Spleen (tissue), 11 donors: ENCODE data around the gene GMNN. TPM values are rescaled to one million over a fixed set of nuclear protein-coding genes. Genes with fewer than 3 reads are reported as not detected.

ENCODE experiments used
- DNase-seq: peaks from one replicate; pipeline ENCODE4 v3.0.0-alpha.2; 2020
- H3K27ac ChIP-seq, 8 donors: fragments of 200-600 bp; sonication (generic) in 7 of 8; 1 replicate in 4 of 8; 2 replicates in 4 of 8; pipeline versions ENCODE4 v1.5.0 to v1.8.0; 2016 to 2021; ENCODE audit warnings: inconsistent platforms in 4 of 8, mild to moderate bottlenecking in 4 of 8, moderate library complexity in 1 of 8
- H3K27me3 ChIP-seq, 7 donors: fragments of 200-600 bp; sonication (generic) in 6 of 7; replicated peaks in 1 of 7; 1 replicate in 4 of 7; 2 replicates in 3 of 7; pipeline versions ENCODE4 v1.5.0 to v1.8.0; 2016 to 2021; ENCODE audit warnings: inconsistent platforms in 3 of 7, mild to moderate bottlenecking in 1 of 7
- H3K36me3 ChIP-seq, 6 donors: fragments of 200-600 bp; sonication (generic) in 5 of 6; 1 replicate in 4 of 6; 2 replicates in 2 of 6; pipeline versions ENCODE4 v1.5.0 to v1.8.0; 2016 to 2021; ENCODE audit warnings: inconsistent platforms in 2 of 6
- H3K4me1 ChIP-seq, 6 donors: fragments of 200-600 bp; sonication (generic) in 5 of 6; 1 replicate in 3 of 6; 2 replicates in 3 of 6; pipeline versions ENCODE4 v1.5.0 to v1.8.0; 2016 to 2021; ENCODE audit warnings: inconsistent platforms in 3 of 6
- H3K4me3 ChIP-seq, 8 donors: fragments of 200-600 bp; sonication (generic) in 7 of 8; 1 replicate in 4 of 8; 2 replicates in 4 of 8; pipeline versions ENCODE4 v1.5.0 to v1.8.0; 2016 to 2021; ENCODE audit warnings: inconsistent platforms in 4 of 8, mild to moderate bottlenecking in 4 of 8, moderate library complexity in 2 of 8
- H3K9me3 ChIP-seq, 8 donors: fragments of 200-600 bp; sonication (generic) in 7 of 8; 1 replicate in 4 of 8; 2 replicates in 4 of 8; pipeline versions ENCODE4 v1.5.0 to v1.8.0; 2016 to 2021; ENCODE audit warnings: inconsistent platforms in 4 of 8
- POLR2A ChIP-seq, 3 donors: fragments of 450-650 bp; IDR thresholded peaks; one replicate each; pipeline ENCODE4 v1.5.1; 2017; ENCODE audit warnings: antibody characterized with exemption in 3 of 3, mild to moderate bottlenecking in 1 of 3
- POLR2AphosphoS5 ChIP-seq, 3 donors: sonication (generic); formaldehyde crosslinking; IDR thresholded peaks; one replicate each; pipeline ENCODE4 v1.5.1; 2017; ENCODE audit warnings: antibody characterized with exemption in 3 of 3
- WGBS, 5 donors: extraction: QIAGEN DNeasy Blood & Tissue Kit in 3 of 5; methylation state at CpG; one replicate each; pipeline versions ENCODE4 v1.1.5 to v1.1.7; 2013 to 2018; 5-methylcytosine and 5-hydroxymethylcytosine counted together
- intact Hi-C: fragments of 100-400 bp; cut with DNase I; formaldehyde crosslinking; loops from one replicate; pipeline ENCODE4 v1.15.0; 2023; ENCODE audit warnings: low total_unique reads
- polyA plus RNA-seq, 3 donors: library from polyadenylated mRNA; stranded (reverse); fragments of 200-250 nt; gene quantifications; one replicate each; pipeline ENCODE4 v1.2.1, GENCODE V29; 2013
- total RNA-seq, 7 donors: library from RNA; depleted of rRNA in 3 of 7; stranded (reverse); fragments of >200 nt in 3 of 7; fragmentation: NEBNext Ultra II Directional in 4 of 7; extraction: Animal tissue kit (Norgen Biotek cat#: 25700) in 4 of 7; gene quantifications; one replicate each; pipeline versions ENCODE4 v1.1.0 to v1.2.1, GENCODE V29; 2016 to 2021
- TF ChIP-seq, protein P1 (sequence below), 11 experiments: fragments of 200-600 bp in 7 of 11; fragments of 450-650 bp in 4 of 11; sonication (generic) in 4 of 11; IDR thresholded peaks in 8 of 11; conservative IDR thresholded peaks in 3 of 11; 1 replicate in 7 of 11; 2 replicates in 4 of 11; pipeline versions ENCODE4 v1.4.0 to v1.8.0; 2016 to 2021; ENCODE audit warnings: antibody characterized with exemption in 11 of 11, inconsistent platforms in 4 of 11, mild to moderate bottlenecking in 1 of 11
- donor health status: healthy with polysubstance abuse.
- donor health status: DM: no; HTN: no; CAD: no; lungs with moderate emphysema.
- donor health status: DM: no; HTN: no; CAD: no.
- donor health status: Bipolar disorder and iron deficiency.
- donor health status: healthy.
- donor health status: DM: no; HTN: no; CAD: no.
- donor health status: DM: yes; HTN: yes; CAD: no.

GMNN gene
- total and polyA plus RNA-seq, 10 donors, result 11.1 to 32.3 (median 16.1) TPM

DNA sequence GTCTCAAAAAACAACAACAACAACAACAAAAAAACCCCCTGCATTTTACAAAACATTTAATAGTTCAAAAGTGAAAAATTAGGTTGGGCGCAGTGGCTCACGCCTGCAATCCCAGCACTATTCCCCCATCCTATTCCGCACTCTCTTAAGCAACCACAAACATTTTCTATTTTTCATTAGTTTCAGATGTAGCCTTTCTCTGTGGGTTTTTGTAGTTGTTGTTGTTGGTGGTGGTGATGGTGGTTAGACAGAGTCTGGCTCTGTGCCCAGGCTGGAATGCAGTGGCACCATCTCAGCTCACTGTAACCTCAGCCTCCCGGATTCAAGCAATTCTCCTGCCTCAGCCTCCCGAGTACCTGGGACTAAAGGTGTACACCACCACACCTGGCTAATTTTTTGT lies 6.4 kb upstream of the GMNN start:
- Histone ChIP-seq H3K4me1 (peaks cover 0 to 8% (median 1%) of the 10 kb centered on the region in 6 donors), H3K36me3 (no peaks in the 10 kb centered on the region), H3K9me3 (no peaks in the 10 kb centered on the region), H3K4me3 (no peak overlapping the region), H3K27ac (no peak overlapping the region), H3K27me3 (no peaks in the 10 kb centered on the region)
- TF ChIP-seq POLR2AphosphoS5 (IDR thresholded peaks at IDR 0.05) (no peak), POLR2A (IDR thresholded peaks at IDR 0.05) (no peak)
- TF ChIP-seq, protein P1, sequence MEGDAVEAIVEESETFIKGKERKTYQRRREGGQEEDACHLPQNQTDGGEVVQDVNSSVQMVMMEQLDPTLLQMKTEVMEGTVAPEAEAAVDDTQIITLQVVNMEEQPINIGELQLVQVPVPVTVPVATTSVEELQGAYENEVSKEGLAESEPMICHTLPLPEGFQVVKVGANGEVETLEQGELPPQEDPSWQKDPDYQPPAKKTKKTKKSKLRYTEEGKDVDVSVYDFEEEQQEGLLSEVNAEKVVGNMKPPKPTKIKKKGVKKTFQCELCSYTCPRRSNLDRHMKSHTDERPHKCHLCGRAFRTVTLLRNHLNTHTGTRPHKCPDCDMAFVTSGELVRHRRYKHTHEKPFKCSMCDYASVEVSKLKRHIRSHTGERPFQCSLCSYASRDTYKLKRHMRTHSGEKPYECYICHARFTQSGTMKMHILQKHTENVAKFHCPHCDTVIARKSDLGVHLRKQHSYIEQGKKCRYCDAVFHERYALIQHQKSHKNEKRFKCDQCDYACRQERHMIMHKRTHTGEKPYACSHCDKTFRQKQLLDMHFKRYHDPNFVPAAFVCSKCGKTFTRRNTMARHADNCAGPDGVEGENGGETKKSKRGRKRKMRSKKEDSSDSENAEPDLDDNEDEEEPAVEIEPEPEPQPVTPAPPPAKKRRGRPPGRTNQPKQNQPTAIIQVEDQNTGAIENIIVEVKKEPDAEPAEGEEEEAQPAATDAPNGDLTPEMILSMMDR (IDR thresholded peaks at IDR 0.05 in 8 of 11, conservative IDR thresholded peaks at IDR 0.05 in 3 of 11), result no peak
- WGBS, 5 donors, result 92 to 97% (median 94%) methylated on average over 5 of the region's 5 CpGs
- intact Hi-C loops, result loop anchor here (5.0 kb wide), 1 partner anchor 186 kb away; no protein-coding TSS in a partner anchor
- no peak for DNase-seq

DNA sequence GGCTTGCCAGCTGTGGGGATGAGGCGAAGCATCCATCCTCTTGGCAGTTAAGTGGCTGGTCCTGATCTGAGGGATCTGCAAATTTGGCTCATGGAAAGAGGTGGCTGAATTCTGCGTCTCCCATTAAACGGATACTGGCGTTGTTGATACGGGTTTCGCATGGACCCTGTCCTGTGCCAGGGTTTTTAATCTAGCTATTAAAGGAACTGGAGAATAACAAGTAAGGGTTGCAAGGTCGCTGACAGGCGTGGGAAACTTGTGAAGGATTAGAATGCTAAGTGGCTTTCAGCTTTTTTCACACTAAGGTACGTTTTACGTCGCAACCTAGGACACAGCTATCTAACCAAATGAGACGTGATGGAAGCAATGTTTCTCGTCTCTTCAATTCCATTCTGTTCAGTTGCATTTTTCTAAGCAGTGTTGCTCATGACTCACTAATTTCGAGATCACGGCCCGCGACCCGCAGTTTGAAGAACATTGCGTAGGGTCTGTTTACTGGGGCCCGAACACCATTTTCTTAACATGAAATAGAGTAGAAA lies 852 bp downstream of the GMNN start:
- Histone ChIP-seq H3K27me3 (no peaks in the 10 kb centered on the region), H3K27ac (peak overlapping the region; percentile 77 to 98 (median 95)), H3K9me3 (no peaks in the 10 kb centered on the region), H3K4me3 (peak overlapping the region; percentile 85 to 100 (median 100)), H3K4me1 (peaks cover 10 to 62% (median 34%) of the 10 kb centered on the region in 6 donors), H3K36me3 (peaks cover 0 to 3% (median under 1%) of the 10 kb centered on the region in 6 donors)
- TF ChIP-seq POLR2AphosphoS5 (IDR thresholded peaks at IDR 0.05), result no peak
- TF ChIP-seq POLR2A (IDR thresholded peaks at IDR 0.05), result no peak
- intact Hi-C loops, result loop anchor here (10.0 kb wide), 1 partner anchor 51 kb away; no protein-coding TSS in a partner anchor
- 4 to 11% (median 7%) methylated on average over 19 to 20 of the region's 20 CpGs for WGBS, 5 donors
- DNase-seq, result no peak

DNA sequence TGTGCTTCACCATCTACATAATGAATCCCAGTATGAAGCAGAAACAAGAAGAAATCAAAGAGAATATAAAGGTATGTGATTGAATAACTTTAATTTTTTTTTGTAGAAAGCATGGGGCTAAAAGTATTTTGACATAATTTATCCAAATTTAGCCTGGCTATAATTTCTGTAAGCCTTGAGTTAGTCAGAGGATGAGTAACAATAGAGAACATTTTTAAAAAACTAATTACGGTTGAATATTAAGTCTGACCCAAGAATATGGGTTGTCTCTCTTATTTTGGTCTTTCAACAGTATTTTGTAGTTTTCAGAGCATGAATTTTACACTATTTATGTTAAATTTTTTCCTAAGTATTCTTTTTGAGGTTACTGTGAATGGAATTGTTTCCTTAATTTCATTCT lies 2.5 kb downstream of the GMNN start:
- Histone ChIP-seq H3K9me3 (no peaks in the 10 kb centered on the region), H3K4me3 (peak overlapping the region in 2 of 8 donors; percentile 85 to 100), H3K27ac (no peak overlapping the region), H3K27me3 (no peaks in the 10 kb centered on the region), H3K36me3 (peaks cover 0 to 19% (median 8%) of the 10 kb centered on the region in 6 donors), H3K4me1 (peaks cover 10 to 62% (median 34%) of the 10 kb centered on the region in 6 donors)
- TF ChIP-seq POLR2A (IDR thresholded peaks at IDR 0.05) (no peak), POLR2AphosphoS5 (IDR thresholded peaks at IDR 0.05) (no peak)
- TF ChIP-seq, protein P1 (IDR thresholded peaks at IDR 0.05 in 8 of 11, conservative IDR thresholded peaks at IDR 0.05 in 3 of 11), result no peak
- 68 to 85% (median 80%) methylated on average over 1 of the region's 1 CpG for WGBS, 5 donors
- intact Hi-C loops, result loop anchor here (10.0 kb wide), 1 partner anchor 52 kb away; no protein-coding TSS in a partner anchor
- no peak for DNase-seq

DNA sequence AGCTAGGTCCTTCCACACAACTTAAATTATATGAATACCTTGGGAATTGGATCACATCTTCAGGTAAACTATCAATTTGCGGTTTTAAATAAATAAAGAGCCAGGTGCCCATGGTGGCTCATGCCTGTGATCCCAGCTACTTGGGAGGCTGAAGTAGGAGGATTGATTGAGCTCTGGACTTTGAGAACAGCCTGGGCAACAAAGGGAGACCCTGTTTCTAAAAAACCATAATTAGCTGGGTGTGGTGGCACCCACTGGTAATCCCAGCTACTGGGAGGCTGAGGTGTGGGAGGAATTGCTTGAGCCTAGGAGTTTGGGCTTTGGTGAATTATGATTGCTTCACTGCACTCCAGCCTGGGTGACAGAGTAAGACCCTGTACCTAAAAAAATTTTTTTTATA lies 3.4 kb downstream of the GMNN start:
- intact Hi-C loops, result loop anchor here (10.0 kb wide), 1 partner anchor 53 kb away; no protein-coding TSS in a partner anchor
- Histone ChIP-seq H3K4me1 (peaks cover 10 to 62% (median 34%) of the 10 kb centered on the region in 6 donors), H3K27ac (no peak overlapping the region), H3K4me3 (no peak overlapping the region), H3K36me3 (peaks cover 0 to 28% (median 13%) of the 10 kb centered on the region in 6 donors), H3K27me3 (no peaks in the 10 kb centered on the region), H3K9me3 (no peaks in the 10 kb centered on the region)
- TF ChIP-seq POLR2AphosphoS5 (IDR thresholded peaks at IDR 0.05), result no peak
- TF ChIP-seq, protein P1 (IDR thresholded peaks at IDR 0.05 in 8 of 11, conservative IDR thresholded peaks at IDR 0.05 in 3 of 11), result no peak
- WGBS, 5 donors, result 45 to 100% (median 100%) methylated on average over 1 of the region's 1 CpG
- DNase-seq, result no peak
